NCI-H2107 treated with DMSO at 0.1 percent for 48 hours (cell line): Measurements from ENCODE around the gene GRIA4.
"Not testable (repeated sequence)": the region's sequence is repeated elsewhere in the genome, so short reads cannot be mapped to it uniquely, and the experiment has no call there.

ENCODE experiments used
- DNase-seq: peaks from one replicate; lab custom pipeline; 2025; ENCODE audit not compliant: unreplicated experiment; lab: John Stamatoyannopoulos, UW

The GRIA4 gene

GRCh38 chr11:105856954-105857353, 247.1 kb downstream of the GRIA4 start:
- no peak for DNase-seq

- no peak for DNase-seq
These were observed 247.9 kb downstream of the GRIA4 start for GRCh38 chr11:105857728-105858127.

GRCh38 chr11:105858841-105859240, 249.0 kb downstream of the GRIA4 start:
- DNase-seq: no peak

- DNase-seq: no peak
These were observed 250.2 kb downstream of the GRIA4 start for GRCh38 chr11:105860105-105860504.

- DNase-seq: no peak
These were observed 251.4 kb downstream of the GRIA4 start for GRCh38 chr11:105861225-105861624.

- peak; percentile 1 for DNase-seq
These were observed 253.0 kb downstream of the GRIA4 start for GRCh38 chr11:105862736-105863367.

GRCh38 chr11:105863523-105863922, 253.7 kb downstream of the GRIA4 start:
- DNase-seq: no peak

GRCh38 chr11:105867742-105868141, 257.9 kb downstream of the GRIA4 start:
- no peak for DNase-seq

GRCh38 chr11:105868762-105869285, 259.0 kb downstream of the GRIA4 start:
- DNase-seq: no peak

- no peak for DNase-seq
These were observed 260.7 kb downstream of the GRIA4 start for GRCh38 chr11:105870516-105871113.

- no peak for DNase-seq
These were observed 268.6 kb downstream of the GRIA4 start for GRCh38 chr11:105878510-105878909.

- not testable (repeated sequence) for DNase-seq
These were observed 269.1 kb downstream of the GRIA4 start for GRCh38 chr11:105878927-105879326.

- DNase-seq: no peak
These were observed 271.2 kb downstream of the GRIA4 start for GRCh38 chr11:105881027-105881426.

GRCh38 chr11:105884436-105884835, 274.6 kb downstream of the GRIA4 start:
- no peak for DNase-seq

- no peak for DNase-seq
These were observed 281.8 kb downstream of the GRIA4 start for GRCh38 chr11:105891685-105892084.

GRCh38 chr11:105897161-105897560, 287.3 kb downstream of the GRIA4 start:
- DNase-seq: no peak

- DNase-seq: no peak
These were observed 289.9 kb downstream of the GRIA4 start for GRCh38 chr11:105899772-105900171.

GRCh38 chr11:105900515-105901035, 290.7 kb downstream of the GRIA4 start:
- no peak for DNase-seq

- DNase-seq: peak; percentile 34
These were observed 293.2 kb downstream of the GRIA4 start for GRCh38 chr11:105903113-105903512.

GRCh38 chr11:105906517-105906916, 296.6 kb downstream of the GRIA4 start:
- DNase-seq: no peak

- DNase-seq: no peak
These were observed 297.4 kb downstream of the GRIA4 start for GRCh38 chr11:105907319-105907718.

- DNase-seq: peak; percentile 1
These were observed 300.3 kb downstream of the GRIA4 start for GRCh38 chr11:105910095-105910715.
